Embryonic facial prominence (tissue), 1 donor: ENCODE measurements around the gene KPNA6.
"Not testable (repeated sequence)": the region's sequence is repeated elsewhere in the genome, so short reads cannot be mapped to it uniquely, and the experiment has no call there.

Experiments
- DNase-seq: peaks from one replicate; pipeline ENCODE4 v3.0.0-alpha.2; 2016; ENCODE audit errors: extremely low spot score

KPNA6 gene

DNA sequence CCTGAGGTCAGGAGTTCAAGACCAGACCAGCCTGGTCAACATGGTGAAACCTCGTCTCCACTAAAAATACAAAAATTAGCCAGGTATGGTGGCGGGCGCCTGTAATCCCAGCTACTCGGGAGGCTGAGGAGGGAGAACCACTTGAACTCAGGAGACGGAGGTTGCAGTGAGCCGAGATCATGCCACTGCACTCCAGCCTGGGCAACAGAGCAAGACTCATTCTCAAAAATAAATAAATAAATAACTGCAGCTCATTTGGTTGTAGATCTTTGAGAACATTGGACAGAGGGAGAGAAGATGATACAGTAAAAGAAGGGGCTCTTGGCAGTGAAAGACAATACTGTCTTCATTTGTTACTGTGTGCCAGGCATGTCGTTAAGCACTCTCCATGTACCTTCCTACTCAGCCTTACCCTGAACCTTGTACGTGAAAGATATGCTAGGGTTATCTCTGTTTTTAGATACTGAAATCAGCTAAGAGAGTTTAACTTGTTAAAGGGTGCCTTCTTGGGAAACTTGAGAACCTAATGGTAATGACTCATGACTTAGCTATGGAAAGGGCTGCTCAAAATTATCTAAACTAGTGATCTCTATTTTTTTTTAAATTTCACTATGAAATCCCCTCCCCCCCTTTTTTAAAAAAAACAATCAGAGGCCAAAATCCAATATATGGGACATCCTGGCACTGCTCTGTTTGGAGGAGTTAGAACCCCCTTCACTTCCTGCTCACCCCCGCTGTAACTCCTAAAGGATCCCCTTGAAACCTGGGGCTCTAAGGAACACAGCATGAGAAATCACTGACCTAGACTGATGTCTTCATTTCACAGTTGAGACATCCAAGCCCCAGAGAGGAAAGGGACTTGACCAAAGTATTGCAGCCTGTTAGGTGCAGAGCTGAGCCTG lies 6.8 kb upstream of the KPNA6 start:
- DNase-seq: no peak

GRCh38 chr1:32104127-32104526 lies 3.7 kb upstream of the KPNA6 start:
- no peak for DNase-seq

GRCh38 chr1:32105338-32105737 lies 2.5 kb upstream of the KPNA6 start:
- DNase-seq: no peak

GRCh38 chr1:32106663-32107275 lies 1.1 kb upstream of the KPNA6 start:
- no peak for DNase-seq

GRCh38 chr1:32111040-32111623 lies 3.3 kb downstream of the KPNA6 start:
- no peak for DNase-seq

DNA sequence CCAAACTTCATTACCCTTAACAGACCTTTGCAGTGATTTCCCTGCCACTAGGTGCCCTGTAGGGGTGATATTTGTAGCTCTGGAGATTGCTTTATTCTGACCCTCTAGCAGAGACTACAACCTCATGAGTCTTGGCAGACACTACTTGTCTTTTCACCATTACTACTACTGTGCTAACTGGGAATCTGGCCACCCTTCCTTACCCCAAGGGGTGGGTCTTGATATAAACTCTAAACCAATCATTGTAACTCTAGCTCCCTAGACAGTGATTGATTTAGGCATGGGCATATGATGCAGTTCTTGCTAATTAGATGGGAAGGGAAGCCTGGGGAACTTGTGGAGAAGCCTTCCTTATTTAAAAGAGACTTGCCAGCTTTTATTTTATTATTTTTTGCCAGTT lies 3.9 kb downstream of the KPNA6 start:
- DNase-seq: no peak

GRCh38 chr1:32112806-32113375 lies 5.0 kb downstream of the KPNA6 start:
- DNase-seq: no peak

DNA sequence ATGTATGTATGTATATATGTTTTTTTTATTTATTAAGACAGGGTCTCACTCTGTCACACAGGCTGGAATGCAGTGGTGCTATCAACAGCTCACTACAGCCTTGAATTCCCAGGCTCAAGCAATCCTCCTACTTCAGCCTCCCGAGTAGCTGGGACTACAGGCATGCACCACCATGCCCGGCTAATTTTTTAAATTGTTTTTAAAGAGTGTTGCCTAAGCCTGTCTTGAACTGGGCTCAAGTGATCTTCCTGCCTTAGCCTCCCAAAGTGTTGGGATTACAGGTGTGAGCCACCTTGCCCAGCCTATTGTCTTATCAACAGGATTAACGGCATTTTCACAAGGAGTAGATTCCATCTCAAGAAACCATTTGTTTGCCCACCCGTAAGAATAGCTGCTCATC lies 5.6 kb downstream of the KPNA6 start:
- DNase-seq: not testable (repeated sequence)

- DNase-seq: no peak
Observed at GRCh38 chr1:32114420-32114819, 6.6 kb downstream of the KPNA6 start.

- DNase-seq: no peak
Observed at GRCh38 chr1:32115496-32115895, 7.6 kb downstream of the KPNA6 start.

DNA sequence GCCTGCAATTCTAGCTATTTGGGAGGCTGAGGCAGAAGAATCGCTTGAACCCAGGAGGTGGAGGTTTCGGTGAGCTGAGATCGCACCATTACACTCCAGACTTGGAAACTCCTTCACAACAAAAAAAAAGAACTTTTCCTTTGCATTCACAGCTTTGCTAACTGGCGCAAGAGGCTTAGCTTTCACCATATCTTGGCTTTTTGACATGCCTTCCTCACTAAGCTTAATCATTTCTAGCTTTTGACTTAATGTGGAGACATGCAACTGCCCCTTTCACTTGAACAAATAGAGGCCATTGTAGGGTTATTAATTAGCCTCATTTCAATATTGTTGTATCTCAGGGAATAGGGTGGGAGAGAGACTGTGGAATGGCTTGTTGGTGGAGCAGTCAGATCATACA lies 8.7 kb downstream of the KPNA6 start:
- no peak for DNase-seq

DNA sequence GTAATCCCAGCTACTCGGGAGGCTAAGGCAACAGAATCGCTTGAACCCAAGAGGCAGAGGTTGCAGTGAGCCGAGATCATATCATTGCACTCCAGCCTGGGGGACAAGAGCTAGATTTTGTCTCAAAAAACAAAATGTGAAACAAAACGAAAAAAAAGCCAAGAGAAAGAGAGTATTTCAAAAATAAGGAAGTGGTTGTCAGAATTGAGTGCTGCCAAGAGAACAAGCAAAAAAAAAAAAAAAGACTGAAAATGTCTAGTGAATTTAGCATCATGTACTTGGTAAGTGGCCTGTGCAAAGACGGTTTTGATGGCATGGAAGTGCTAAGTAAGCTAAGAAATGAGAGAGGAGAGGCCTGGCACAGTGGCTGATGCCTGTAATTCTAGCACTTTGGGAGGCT lies 14.3 kb downstream of the KPNA6 start:
- no peak for DNase-seq

DNA sequence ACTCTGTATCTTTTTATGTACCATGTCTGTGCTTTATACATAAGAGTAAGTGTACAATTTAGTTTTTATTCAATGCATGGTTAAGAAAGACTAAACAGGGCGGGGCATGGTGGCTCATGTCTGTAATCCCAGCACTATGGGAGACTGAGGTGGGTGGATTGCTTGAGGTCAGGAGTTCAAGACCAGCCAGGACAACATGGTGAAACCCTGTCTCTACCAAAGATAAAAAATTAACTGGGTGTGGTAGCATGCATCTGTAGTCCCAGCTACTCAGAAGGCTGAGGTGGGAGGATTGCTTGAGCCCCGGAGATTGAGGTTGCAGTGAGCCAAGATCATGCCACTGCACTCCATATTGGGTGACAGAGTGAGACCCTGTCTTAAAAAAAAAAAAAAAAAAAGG lies 15.5 kb downstream of the KPNA6 start:
- not testable (repeated sequence) for DNase-seq

DNA sequence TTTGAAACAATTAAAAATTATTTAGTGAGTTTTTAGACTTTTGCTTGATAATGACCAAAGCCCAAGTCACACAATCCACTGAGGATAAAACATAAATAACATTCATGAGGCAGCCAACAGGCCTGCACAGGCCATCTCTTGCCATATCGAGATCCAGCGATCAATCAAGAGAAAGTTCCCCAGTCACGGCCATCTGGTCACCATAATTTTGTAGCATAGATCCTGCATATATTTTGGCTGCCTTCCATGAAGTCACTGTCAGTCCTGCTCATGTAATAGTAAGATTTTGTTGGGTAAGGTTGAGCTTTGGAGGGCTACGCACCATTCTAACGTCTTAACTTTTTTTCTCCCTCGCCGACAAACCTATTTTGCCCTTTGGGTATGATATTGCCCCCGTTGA lies 17.5 kb downstream of the KPNA6 start:
- no peak for DNase-seq

GRCh38 chr1:32126770-32127169 lies 18.9 kb downstream of the KPNA6 start:
- no peak for DNase-seq

GRCh38 chr1:32127409-32128198 lies 19.7 kb downstream of the KPNA6 start:
- no peak for DNase-seq

GRCh38 chr1:32128479-32128878 lies 20.6 kb downstream of the KPNA6 start:
- DNase-seq: no peak

DNA sequence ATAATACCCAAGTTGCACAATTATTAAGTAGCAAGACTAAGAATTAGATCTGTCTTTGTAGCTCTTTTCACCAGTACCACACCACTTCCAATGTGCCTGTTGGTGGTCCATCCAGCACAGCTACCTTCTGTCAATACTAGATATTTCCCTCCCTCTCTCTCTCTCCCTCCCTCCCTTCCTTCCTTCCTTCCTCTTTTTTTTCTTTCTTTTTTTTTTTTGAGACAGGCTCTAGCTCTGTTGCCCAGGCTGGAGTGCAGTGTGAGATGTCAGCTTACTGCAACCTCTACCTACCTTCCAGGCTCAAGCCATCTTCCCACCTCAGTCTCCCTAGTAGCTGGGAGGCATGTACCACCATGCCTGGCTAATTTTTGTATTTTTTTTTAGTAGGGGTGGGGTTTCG lies 21.1 kb downstream of the KPNA6 start:
- no peak for DNase-seq

- DNase-seq: not testable (repeated sequence)
Observed at GRCh38 chr1:32133950-32134280, 26.1 kb downstream of the KPNA6 start.

GRCh38 chr1:32137111-32137510 lies 29.3 kb downstream of the KPNA6 start:
- no peak for DNase-seq

GRCh38 chr1:32138965-32139364 lies 31.1 kb downstream of the KPNA6 start:
- DNase-seq: no peak
